ENCODE results near the gene CXCL12. TPM values are rescaled to one million over a fixed set of nuclear protein-coding genes. Genes with fewer than 3 reads are reported as not detected.

CXCL12 gene
- total and polyA plus RNA-seq, 4 donors = 23.8 to 66.3 (median 41.8) TPM

DNA sequence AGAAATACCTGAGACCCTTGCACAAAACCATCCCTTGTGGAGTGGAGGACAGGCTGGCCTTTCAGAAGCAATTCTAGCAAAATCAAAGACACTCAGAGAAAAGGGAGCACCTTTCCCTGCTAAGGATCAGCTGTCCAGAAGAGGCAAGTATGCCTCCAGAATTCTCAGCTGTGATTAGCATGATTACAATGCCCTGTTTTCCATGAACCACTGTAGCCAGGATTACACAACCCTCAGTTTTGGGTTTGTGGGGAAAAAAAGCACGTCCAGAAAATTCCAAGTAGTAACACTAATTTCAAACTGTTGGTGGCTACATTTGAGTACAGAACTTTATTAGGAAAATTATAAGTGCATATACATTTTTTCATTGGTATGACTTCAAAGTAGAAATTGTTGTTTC, 15.0 kb downstream of the CXCL12 start (continued):
- TF ChIP-seq HNF4G (IDR thresholded peaks at IDR 0.05) = no peak
- no peak for TF ChIP-seq EGR1 (IDR thresholded peaks at IDR 0.05; ENCODE audit: low read depth in 2 of 2)

DNA sequence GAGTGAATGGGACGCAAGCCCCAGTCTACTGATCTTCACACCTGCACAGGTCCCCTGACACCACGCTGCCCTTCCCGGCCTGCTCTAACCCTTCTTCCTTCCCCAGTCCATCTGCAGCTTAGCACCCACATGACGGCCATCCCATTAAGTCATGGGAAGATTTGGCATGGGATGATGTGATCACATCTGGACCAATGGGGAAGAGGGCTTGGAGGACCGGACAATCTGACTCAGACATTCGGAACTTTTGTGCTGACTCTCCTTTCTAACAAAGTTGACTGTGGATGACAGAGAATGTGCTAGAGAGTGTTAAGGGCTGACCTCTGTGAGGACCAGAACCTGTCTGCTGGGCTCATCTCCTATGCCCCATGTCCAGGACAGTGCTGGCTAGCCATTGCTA, 15.6 kb downstream of the CXCL12 start:
- no peak for TF ChIP-seq SP1 (IDR thresholded peaks at IDR 0.05)
- TF ChIP-seq, protein P1, sequence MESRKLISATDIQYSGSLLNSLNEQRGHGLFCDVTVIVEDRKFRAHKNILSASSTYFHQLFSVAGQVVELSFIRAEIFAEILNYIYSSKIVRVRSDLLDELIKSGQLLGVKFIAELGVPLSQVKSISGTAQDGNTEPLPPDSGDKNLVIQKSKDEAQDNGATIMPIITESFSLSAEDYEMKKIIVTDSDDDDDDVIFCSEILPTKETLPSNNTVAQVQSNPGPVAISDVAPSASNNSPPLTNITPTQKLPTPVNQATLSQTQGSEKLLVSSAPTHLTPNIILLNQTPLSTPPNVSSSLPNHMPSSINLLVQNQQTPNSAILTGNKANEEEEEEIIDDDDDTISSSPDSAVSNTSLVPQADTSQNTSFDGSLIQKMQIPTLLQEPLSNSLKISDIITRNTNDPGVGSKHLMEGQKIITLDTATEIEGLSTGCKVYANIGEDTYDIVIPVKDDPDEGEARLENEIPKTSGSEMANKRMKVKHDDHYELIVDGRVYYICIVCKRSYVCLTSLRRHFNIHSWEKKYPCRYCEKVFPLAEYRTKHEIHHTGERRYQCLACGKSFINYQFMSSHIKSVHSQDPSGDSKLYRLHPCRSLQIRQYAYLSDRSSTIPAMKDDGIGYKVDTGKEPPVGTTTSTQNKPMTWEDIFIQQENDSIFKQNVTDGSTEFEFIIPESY (IDR thresholded peaks at IDR 0.05) = no peak
- TF ChIP-seq EGR1 (IDR thresholded peaks at IDR 0.05; ENCODE audit: low read depth in 2 of 2) = no peak
- TF ChIP-seq NR2F2 (IDR thresholded peaks at IDR 0.05) = no peak
- no peak for TF ChIP-seq JUND (IDR thresholded peaks at IDR 0.05)
- TF ChIP-seq FOXA1 (IDR thresholded peaks at IDR 0.05) = no peak
- no peak for TF ChIP-seq GABPA (IDR thresholded peaks at IDR 0.05 in 1 of 2, conservative IDR thresholded peaks at IDR 0.05 in 1 of 2)
- TF ChIP-seq, protein P2, sequence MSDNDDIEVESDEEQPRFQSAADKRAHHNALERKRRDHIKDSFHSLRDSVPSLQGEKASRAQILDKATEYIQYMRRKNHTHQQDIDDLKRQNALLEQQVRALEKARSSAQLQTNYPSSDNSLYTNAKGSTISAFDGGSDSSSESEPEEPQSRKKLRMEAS (IDR thresholded peaks at IDR 0.05) = no peak
- Histone ChIP-seq H3K9me3 (ENCODE audit: control insufficient read depth in 4 of 4, low read length in 3 of 4) (no peaks in the 10 kb centered on the region), H3K4me3 (ENCODE audit: low read depth in 1 of 3, low read length in 3 of 3) (no peak overlapping the region), H3K36me3 (ENCODE audit: control insufficient read depth in 4 of 4, insufficient read depth in 3 of 4, low read depth in 1 of 4, low read length in 3 of 4) (no peaks in the 10 kb centered on the region), H3K27ac (ENCODE audit: low read depth in 1 of 2, low read length in 2 of 2) (no peak overlapping the region), H3K9ac (ENCODE audit: low read depth in 1 of 2, low read length in 2 of 2) (no peak overlapping the region), H3K27me3 (ENCODE audit: control insufficient read depth in 4 of 4, insufficient read depth in 4 of 4, low read length in 3 of 4) (no peaks in the 10 kb centered on the region), H3K4me1 (ENCODE audit: control insufficient read depth in 4 of 4, insufficient read depth in 4 of 4, low read length in 3 of 4) (no peaks in the 10 kb centered on the region)
- WGBS = 85% methylated on average over 6 of the region's 6 CpGs
- no peak for DNase-seq (ENCODE audit: low spot score)

DNA sequence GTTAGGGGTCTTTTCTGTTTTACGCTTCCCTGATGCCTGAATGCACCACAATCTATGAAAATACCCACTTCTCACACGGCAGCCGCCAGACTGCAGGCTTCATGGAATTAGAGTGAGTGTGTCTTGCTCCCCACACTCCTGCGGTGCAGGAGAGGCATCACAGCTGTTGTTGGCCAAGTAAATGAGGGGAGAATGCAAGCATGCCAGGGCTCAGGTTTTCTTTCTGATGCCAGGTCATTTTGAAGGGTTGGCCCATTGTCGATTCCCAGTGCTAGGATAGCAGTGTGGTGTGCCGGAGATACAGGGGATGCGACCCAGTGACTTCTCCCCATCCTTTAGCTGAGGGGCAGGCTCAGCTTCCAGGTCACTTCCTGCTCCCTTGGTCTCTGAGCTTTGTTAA, 16.3 kb downstream of the CXCL12 start:
- no peaks in the 10 kb centered on the region for H3K36me3 ChIP-seq (ENCODE audit: control insufficient read depth in 4 of 4, insufficient read depth in 3 of 4, low read depth in 1 of 4, low read length in 3 of 4)
- H3K27me3 ChIP-seq (ENCODE audit: control insufficient read depth in 4 of 4, insufficient read depth in 4 of 4, low read length in 3 of 4) = no peaks in the 10 kb centered on the region
- no peak overlapping the region for H3K9ac ChIP-seq (ENCODE audit: low read depth in 1 of 2, low read length in 2 of 2)
- DNase-seq (ENCODE audit: low spot score) = no peak
- WGBS = 89% methylated on average over 7 of the region's 7 CpGs
- H3K9me3 ChIP-seq (ENCODE audit: control insufficient read depth in 4 of 4, low read length in 3 of 4) = no peaks in the 10 kb centered on the region
- no peak overlapping the region for H3K4me3 ChIP-seq (ENCODE audit: low read depth in 1 of 3, low read length in 3 of 3)
- no peaks in the 10 kb centered on the region for H3K4me1 ChIP-seq (ENCODE audit: control insufficient read depth in 4 of 4, insufficient read depth in 4 of 4, low read length in 3 of 4)
- no peak overlapping the region for H3K27ac ChIP-seq (ENCODE audit: low read depth in 1 of 2, low read length in 2 of 2)
- TF ChIP-seq HNF4G (IDR thresholded peaks at IDR 0.05) (no peak), TAF1 (conservative IDR thresholded peaks at IDR 0.05) (no peak), SP1 (IDR thresholded peaks at IDR 0.05) (no peak), YY1 (IDR thresholded peaks at IDR 0.05) (no peak), FOXA1 (IDR thresholded peaks at IDR 0.05) (no peak), JUND (IDR thresholded peaks at IDR 0.05) (no peak), RXRA (IDR thresholded peaks at IDR 0.05) (no peak)
- TF ChIP-seq, protein P3, sequence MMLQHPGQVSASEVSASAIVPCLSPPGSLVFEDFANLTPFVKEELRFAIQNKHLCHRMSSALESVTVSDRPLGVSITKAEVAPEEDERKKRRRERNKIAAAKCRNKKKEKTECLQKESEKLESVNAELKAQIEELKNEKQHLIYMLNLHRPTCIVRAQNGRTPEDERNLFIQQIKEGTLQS (IDR thresholded peaks at IDR 0.05) = no peak
- TF ChIP-seq, protein P1 (IDR thresholded peaks at IDR 0.05) = no peak
- TF ChIP-seq, protein P4, sequence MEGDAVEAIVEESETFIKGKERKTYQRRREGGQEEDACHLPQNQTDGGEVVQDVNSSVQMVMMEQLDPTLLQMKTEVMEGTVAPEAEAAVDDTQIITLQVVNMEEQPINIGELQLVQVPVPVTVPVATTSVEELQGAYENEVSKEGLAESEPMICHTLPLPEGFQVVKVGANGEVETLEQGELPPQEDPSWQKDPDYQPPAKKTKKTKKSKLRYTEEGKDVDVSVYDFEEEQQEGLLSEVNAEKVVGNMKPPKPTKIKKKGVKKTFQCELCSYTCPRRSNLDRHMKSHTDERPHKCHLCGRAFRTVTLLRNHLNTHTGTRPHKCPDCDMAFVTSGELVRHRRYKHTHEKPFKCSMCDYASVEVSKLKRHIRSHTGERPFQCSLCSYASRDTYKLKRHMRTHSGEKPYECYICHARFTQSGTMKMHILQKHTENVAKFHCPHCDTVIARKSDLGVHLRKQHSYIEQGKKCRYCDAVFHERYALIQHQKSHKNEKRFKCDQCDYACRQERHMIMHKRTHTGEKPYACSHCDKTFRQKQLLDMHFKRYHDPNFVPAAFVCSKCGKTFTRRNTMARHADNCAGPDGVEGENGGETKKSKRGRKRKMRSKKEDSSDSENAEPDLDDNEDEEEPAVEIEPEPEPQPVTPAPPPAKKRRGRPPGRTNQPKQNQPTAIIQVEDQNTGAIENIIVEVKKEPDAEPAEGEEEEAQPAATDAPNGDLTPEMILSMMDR (IDR thresholded peaks at IDR 0.05; ENCODE audit: low read depth, low read length, missing input control) = no peak
- TF ChIP-seq, protein P2 (IDR thresholded peaks at IDR 0.05) = no peak
